Ectodermal cell (in vitro differentiated cells): Measurements from ENCODE around the gene RYR3.

Experiments used
- H3K27ac ChIP-seq: 2 replicates; pipeline ENCODE4 v1.7.0; 2013; ENCODE audit warnings: mild to moderate bottlenecking, low read depth, low read length; ENCODE audit not compliant: insufficient read depth, poor library complexity, severe bottlenecking
- H3K27me3 ChIP-seq: 2 replicates; pipeline ENCODE4 v1.7.0; 2013; ENCODE audit warnings: mild to moderate bottlenecking, low read length; ENCODE audit not compliant: insufficient read depth, control insufficient read depth, poor library complexity, severe bottlenecking
- H3K36me3 ChIP-seq: one replicate; pipeline ENCODE4 v1.7.0; 2013; ENCODE audit warnings: low read length; ENCODE audit not compliant: control insufficient read depth, insufficient read depth
- H3K4me1 ChIP-seq: one replicate; pipeline ENCODE4 v1.7.0; 2013; ENCODE audit warnings: low read length; ENCODE audit not compliant: control insufficient read depth, insufficient read depth
- H3K4me3 ChIP-seq: 2 replicates; pipeline ENCODE4 v1.7.0; 2013; ENCODE audit warnings: low read depth, low read length, control low read depth; ENCODE audit not compliant: insufficient read depth
- H3K9me3 ChIP-seq: 2 replicates; pipeline ENCODE4 v1.7.0; 2013; ENCODE audit warnings: mild to moderate bottlenecking, low read length, moderate library complexity; ENCODE audit not compliant: control insufficient read depth
- WGBS, 2 experiments: methylation state at CpG; one replicate each; pipeline ENCODE4 v1.1.7; 2013; ENCODE audit warnings: missing lambda C conversion rate in 2 of 2; 5-methylcytosine and 5-hydroxymethylcytosine counted together

Gene RYR3

GRCh38 chr15:33782966-33783365, 472.2 kb downstream of the RYR3 start:
- Histone ChIP-seq H3K4me1 (peaks cover 22% of the 10 kb centered on the region), H3K27me3 (no peaks in the 10 kb centered on the region), H3K27ac (no peak overlapping the region), H3K36me3 (no peaks in the 10 kb centered on the region), H3K9me3 (no peaks in the 10 kb centered on the region), H3K4me3 (no peak overlapping the region)
- WGBS, 2 experiments = 87 to 90% methylated on average over 5 of the region's 5 CpGs

- WGBS, 2 experiments = 40 to 54% methylated on average over 6 of the region's 6 CpGs
- H3K4me1 ChIP-seq = peaks cover 31% of the 10 kb centered on the region
Measured at GRCh38 chr15:33785366-33785765, 474.6 kb downstream of the RYR3 start.

GRCh38 chr15:33788906-33789540, 478.3 kb downstream of the RYR3 start:
- Histone ChIP-seq H3K27ac (no peak overlapping the region), H3K36me3 (no peaks in the 10 kb centered on the region), H3K9me3 (no peaks in the 10 kb centered on the region), H3K27me3 (no peaks in the 10 kb centered on the region), H3K4me3 (no peak overlapping the region), H3K4me1 (peaks cover 25% of the 10 kb centered on the region)
- WGBS, 2 experiments = 61% methylated on average over 8 to 9 of the region's 9 CpGs

More at GRCh38 chr15:33785366-33785765, 474.6 kb downstream of the RYR3 start:
- H3K27me3 ChIP-seq = no peaks in the 10 kb centered on the region
- no peaks in the 10 kb centered on the region for H3K36me3 ChIP-seq
- no peak overlapping the region for H3K27ac ChIP-seq
- no peak overlapping the region for H3K4me3 ChIP-seq
- no peaks in the 10 kb centered on the region for H3K9me3 ChIP-seq

DNA sequence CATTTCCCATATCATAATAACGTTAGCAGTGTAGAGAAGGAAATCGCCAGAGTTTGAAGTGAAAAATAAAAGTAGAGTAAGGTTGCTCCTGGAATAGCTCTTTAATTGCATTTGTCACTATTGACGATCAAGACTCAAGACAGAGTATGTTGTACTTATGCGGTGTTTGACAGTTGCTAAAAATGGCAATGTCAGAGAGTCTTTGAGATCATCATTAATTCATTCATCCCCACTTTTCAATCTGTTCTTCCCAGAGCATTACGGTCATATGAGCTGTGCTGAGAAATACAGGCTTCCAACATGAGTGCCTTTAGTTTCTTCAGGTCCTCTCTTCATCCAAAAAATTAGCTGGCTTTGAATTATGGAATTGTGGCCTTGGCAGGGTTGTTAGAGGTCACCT, 483.7 kb downstream of the RYR3 start:
- H3K4me1 ChIP-seq = no peaks in the 10 kb centered on the region
- H3K4me3 ChIP-seq = no peak overlapping the region
- no peak overlapping the region for H3K27ac ChIP-seq
- H3K36me3 ChIP-seq = no peaks in the 10 kb centered on the region
- WGBS, 2 experiments = 96 to 97% methylated on average over 5 of the region's 5 CpGs
- no peaks in the 10 kb centered on the region for H3K9me3 ChIP-seq
- H3K27me3 ChIP-seq = no peaks in the 10 kb centered on the region

DNA sequence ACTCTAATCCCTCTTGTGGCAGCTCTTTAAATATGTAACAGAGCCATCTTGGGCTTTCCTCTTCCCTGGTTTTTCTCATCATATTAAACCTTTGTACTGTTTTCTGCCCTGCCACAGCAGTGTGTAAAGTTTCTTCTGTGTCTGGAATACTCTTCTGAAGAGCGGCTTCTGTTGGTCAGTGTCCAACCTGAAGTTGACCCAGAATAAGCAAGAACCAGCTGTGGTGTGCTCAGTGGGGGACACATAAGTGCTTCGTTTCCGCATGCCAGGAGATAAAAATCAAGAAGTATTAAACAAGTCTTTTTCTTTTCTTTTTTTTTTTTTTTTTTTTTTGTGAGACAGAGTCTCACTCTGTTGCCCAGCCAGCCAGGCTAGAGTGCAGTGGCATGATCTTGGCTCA, 484.3 kb downstream of the RYR3 start:
- Histone ChIP-seq H3K27ac (no peak overlapping the region), H3K36me3 (no peaks in the 10 kb centered on the region), H3K27me3 (no peaks in the 10 kb centered on the region), H3K4me1 (no peaks in the 10 kb centered on the region), H3K9me3 (no peaks in the 10 kb centered on the region), H3K4me3 (no peak overlapping the region)
- WGBS, 2 experiments = 97 to 99% methylated on average over 3 of the region's 3 CpGs

DNA sequence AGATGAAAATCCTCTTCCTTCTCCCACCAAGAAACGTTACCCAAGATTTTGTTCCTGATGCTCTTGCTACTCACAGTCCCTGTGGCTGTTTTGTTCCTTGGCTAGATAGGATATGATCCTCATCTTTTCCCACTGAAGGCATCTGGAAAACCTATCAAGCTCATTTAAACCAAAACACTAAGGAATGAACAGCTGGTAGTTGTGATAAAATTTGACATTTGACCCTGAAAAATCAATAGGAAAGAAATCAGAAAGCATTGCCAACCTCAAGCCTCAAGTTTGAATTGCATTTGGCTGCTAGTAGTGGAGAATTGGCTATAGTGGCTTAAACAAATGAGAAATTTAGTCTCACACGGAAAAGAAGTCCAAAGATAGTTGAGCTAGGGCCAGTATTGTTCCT, 486.9 kb downstream of the RYR3 start:
- no peaks in the 10 kb centered on the region for H3K4me1 ChIP-seq
- H3K36me3 ChIP-seq = no peaks in the 10 kb centered on the region
- H3K4me3 ChIP-seq = no peak overlapping the region
- H3K27me3 ChIP-seq = no peaks in the 10 kb centered on the region
- H3K27ac ChIP-seq = no peak overlapping the region
- no peaks in the 10 kb centered on the region for H3K9me3 ChIP-seq
- 95 to 97% methylated on average over 2 of the region's 2 CpGs for WGBS, 2 experiments

DNA sequence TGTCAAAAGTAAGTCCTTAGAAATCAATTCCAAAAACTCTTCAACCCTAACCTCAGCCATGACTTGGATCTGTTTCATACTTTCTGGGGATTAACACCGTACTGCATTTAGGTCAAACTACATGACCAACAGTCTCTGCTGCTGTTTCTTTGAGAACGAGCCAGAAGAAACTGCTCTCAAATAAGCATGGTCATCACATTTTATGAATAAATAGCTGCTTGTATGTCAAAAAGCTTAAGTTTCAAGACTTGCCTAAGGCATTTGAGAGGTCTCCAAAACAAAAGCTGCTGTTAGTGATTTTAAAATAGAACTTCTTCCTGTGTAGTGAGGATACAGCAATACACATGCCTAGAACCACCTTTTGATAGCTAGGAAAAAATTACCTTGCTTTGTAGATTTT, 491.2 kb downstream of the RYR3 start:
- Histone ChIP-seq H3K27ac (no peak overlapping the region), H3K36me3 (no peaks in the 10 kb centered on the region), H3K4me3 (no peak overlapping the region), H3K27me3 (no peaks in the 10 kb centered on the region), H3K9me3 (no peaks in the 10 kb centered on the region), H3K4me1 (no peaks in the 10 kb centered on the region)
- WGBS, 2 experiments = 92 to 97% methylated on average over 2 of the region's 2 CpGs

DNA sequence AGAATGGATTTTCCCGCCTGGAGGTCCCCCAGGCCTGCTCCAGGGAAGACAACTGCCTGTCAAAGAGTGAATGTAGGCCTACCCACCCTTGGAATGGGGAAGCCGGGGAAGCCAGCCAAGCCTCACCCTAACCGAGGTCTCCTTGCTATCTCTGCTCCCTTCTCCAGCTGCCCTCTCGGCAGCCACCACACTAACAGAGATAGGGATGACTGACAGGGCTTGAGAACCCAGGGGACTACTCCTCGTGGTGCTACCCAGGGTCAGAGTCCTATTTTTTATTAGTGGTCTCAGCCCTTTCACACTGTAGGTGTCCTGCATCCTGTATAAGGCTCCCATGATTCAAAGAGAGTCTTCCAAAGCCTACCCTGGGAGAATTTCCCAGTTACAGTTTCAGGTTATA, 496.9 kb downstream of the RYR3 start:
- no peaks in the 10 kb centered on the region for H3K36me3 ChIP-seq
- no peaks in the 10 kb centered on the region for H3K27me3 ChIP-seq
- no peaks in the 10 kb centered on the region for H3K9me3 ChIP-seq
- 89 to 91% methylated on average over 5 of the region's 5 CpGs for WGBS, 2 experiments
- no peaks in the 10 kb centered on the region for H3K4me1 ChIP-seq
- no peak overlapping the region for H3K27ac ChIP-seq
- H3K4me3 ChIP-seq = no peak overlapping the region

DNA sequence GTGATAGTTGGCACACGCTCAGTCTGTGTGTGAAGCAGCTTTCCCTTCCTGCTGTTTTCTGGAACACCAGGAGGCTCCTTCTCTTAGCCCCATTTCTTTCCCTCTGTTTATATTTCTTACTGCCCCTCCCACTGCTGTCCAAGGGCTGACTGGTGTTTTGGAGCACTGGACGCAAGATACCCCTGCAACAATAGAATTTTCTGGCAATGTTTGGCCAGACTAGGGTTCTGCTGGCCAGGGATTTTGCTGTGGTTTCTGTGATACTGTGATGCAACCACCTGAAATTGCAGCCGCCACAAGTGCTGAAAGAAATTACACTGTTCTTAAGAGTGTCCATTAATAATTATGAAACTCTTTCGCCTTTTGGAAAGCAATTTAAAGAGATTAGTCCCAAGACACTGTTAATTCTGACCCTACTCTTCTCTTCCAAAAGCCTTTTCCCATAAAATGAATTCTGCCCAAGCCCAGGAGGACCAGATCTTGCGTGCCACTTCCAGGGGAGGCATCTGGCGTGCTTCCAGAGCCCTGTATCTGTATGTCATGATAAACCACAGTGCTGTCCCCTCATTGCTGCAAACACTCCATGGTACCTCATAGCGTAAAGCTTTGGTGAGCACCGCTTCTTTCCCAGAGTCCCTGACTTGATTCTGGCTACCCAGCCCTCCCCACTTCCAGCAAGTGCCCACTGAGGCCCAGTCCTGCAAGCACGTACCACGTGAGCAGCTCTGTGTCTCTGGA, 498.1 kb downstream of the RYR3 start:
- Histone ChIP-seq H3K27ac (no peak overlapping the region), H3K9me3 (no peaks in the 10 kb centered on the region), H3K4me1 (no peaks in the 10 kb centered on the region), H3K27me3 (no peaks in the 10 kb centered on the region), H3K4me3 (no peak overlapping the region), H3K36me3 (no peaks in the 10 kb centered on the region)
- WGBS, 2 experiments = 93 to 94% methylated on average over 10 of the region's 10 CpGs

DNA sequence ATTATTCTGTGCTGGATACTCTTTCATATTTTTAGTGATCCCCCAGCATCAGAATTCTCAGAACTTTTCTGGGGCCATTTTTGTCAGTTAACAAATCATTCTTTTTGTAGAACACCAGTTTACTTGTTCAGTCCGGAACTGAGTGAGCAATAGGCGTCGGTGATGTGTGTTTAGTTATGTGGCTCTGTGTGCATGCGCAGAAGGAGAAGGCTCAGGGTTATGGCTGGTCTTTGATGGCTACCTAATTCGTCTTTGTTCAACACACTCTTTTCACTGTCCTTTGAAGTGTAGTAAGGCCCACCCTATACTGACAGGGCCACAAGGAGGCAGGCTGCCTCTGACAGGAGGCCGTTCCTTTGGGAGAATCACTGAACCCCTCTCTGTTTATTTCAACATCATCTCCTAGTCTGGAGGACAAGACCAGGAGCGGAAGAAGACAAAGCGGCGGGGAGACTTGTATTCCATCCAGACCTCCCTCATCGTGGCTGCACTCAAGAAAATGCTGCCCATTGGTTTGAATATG, 499.4 kb downstream of the RYR3 start:
- no peaks in the 10 kb centered on the region for H3K4me1 ChIP-seq
- H3K4me3 ChIP-seq = no peak overlapping the region
- no peak overlapping the region for H3K27ac ChIP-seq
- no peaks in the 10 kb centered on the region for H3K9me3 ChIP-seq
- H3K36me3 ChIP-seq = no peaks in the 10 kb centered on the region
- H3K27me3 ChIP-seq = no peaks in the 10 kb centered on the region
- WGBS, 2 experiments = 95% methylated on average over 10 of the region's 10 CpGs
